Ishikawa (cell line): Measurements from ENCODE around the gene MRPS2.

Experiments
- CEBPB ChIP-seq: IDR thresholded peaks from 2 replicates; pipeline ENCODE4 v1.6.1; 2012
- CREB1 ChIP-seq: IDR thresholded peaks from 2 replicates; pipeline ENCODE4 v1.6.1; 2012; ENCODE audit warnings: low read depth
- EGR1 ChIP-seq: IDR thresholded peaks from 2 replicates; pipeline ENCODE4 v1.6.1; 2012
- EP300 ChIP-seq: IDR thresholded peaks from 2 replicates; pipeline ENCODE4 v1.6.1; 2012; ENCODE audit warnings: borderline replicate concordance
- FOXM1 ChIP-seq: IDR thresholded peaks from 2 replicates; pipeline ENCODE4 v1.6.1; 2012; ENCODE audit warnings: low read depth, borderline replicate concordance
- MAX ChIP-seq: IDR thresholded peaks from 2 replicates; pipeline ENCODE4 v1.6.1; 2012
- NFIC ChIP-seq: IDR thresholded peaks from 2 replicates; pipeline ENCODE4 v1.6.1; 2012
- RAD21 ChIP-seq: IDR thresholded peaks from 2 replicates; pipeline ENCODE4 v1.6.1; 2012; ENCODE audit warnings: low read depth
- TAF1 ChIP-seq: IDR thresholded peaks from 2 replicates; pipeline ENCODE4 v1.6.1; 2012; ENCODE audit warnings: low read depth, mild to moderate bottlenecking
- TCF12 ChIP-seq: IDR thresholded peaks from 2 replicates; pipeline ENCODE4 v1.6.1; 2012; ENCODE audit warnings: low read depth
- TEAD4 ChIP-seq: IDR thresholded peaks from 2 replicates; pipeline ENCODE4 v1.6.1; 2012
- YY1 ChIP-seq: IDR thresholded peaks from 2 replicates; pipeline ENCODE4 v1.6.1; 2012; ENCODE audit warnings: low read depth
- ZBTB7A ChIP-seq: IDR thresholded peaks from 2 replicates; pipeline ENCODE4 v1.6.1; 2012; ENCODE audit warnings: low read depth
- TF ChIP-seq, protein P1 (sequence below): IDR thresholded peaks from 2 replicates; pipeline ENCODE4 v1.6.1; 2012
- TF ChIP-seq, protein P2 (sequence below): IDR thresholded peaks from 2 replicates; pipeline ENCODE4 v1.6.1; 2012; ENCODE audit warnings: low read depth, mild to moderate bottlenecking

Gene MRPS2

GRCh38 chr9:135490166-135490870 is 10.2 kb upstream of the MRPS2 start:
- TF ChIP-seq EP300 (no peak), TAF1 (no peak)

- no peak for TF ChIP-seq CREB1
- TF ChIP-seq, protein P1, sequence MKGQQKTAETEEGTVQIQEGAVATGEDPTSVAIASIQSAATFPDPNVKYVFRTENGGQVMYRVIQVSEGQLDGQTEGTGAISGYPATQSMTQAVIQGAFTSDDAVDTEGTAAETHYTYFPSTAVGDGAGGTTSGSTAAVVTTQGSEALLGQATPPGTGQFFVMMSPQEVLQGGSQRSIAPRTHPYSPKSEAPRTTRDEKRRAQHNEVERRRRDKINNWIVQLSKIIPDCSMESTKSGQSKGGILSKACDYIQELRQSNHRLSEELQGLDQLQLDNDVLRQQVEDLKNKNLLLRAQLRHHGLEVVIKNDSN = no peak
- TF ChIP-seq TEAD4 = no peak
- no peak for TF ChIP-seq CEBPB
- TF ChIP-seq RAD21 = no peak
- TF ChIP-seq EGR1 = no peak
- TF ChIP-seq NFIC = no peak
- no peak for TF ChIP-seq TCF12
- no peak for TF ChIP-seq TAF1
- no peak for TF ChIP-seq YY1
- TF ChIP-seq, protein P2, sequence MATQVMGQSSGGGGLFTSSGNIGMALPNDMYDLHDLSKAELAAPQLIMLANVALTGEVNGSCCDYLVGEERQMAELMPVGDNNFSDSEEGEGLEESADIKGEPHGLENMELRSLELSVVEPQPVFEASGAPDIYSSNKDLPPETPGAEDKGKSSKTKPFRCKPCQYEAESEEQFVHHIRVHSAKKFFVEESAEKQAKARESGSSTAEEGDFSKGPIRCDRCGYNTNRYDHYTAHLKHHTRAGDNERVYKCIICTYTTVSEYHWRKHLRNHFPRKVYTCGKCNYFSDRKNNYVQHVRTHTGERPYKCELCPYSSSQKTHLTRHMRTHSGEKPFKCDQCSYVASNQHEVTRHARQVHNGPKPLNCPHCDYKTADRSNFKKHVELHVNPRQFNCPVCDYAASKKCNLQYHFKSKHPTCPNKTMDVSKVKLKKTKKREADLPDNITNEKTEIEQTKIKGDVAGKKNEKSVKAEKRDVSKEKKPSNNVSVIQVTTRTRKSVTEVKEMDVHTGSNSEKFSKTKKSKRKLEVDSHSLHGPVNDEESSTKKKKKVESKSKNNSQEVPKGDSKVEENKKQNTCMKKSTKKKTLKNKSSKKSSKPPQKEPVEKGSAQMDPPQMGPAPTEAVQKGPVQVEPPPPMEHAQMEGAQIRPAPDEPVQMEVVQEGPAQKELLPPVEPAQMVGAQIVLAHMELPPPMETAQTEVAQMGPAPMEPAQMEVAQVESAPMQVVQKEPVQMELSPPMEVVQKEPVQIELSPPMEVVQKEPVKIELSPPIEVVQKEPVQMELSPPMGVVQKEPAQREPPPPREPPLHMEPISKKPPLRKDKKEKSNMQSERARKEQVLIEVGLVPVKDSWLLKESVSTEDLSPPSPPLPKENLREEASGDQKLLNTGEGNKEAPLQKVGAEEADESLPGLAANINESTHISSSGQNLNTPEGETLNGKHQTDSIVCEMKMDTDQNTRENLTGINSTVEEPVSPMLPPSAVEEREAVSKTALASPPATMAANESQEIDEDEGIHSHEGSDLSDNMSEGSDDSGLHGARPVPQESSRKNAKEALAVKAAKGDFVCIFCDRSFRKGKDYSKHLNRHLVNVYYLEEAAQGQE = no peak
- TF ChIP-seq MAX = no peak
- no peak for TF ChIP-seq EP300
Observed at GRCh38 chr9:135490980-135491464, 9.5 kb upstream of the MRPS2 start.

- TF ChIP-seq CEBPB = no peak
- TF ChIP-seq TAF1 = no peak
- TF ChIP-seq EP300 = no peak
- TF ChIP-seq ZBTB7A = no peak
- TF ChIP-seq TCF12 = no peak
- TF ChIP-seq MAX = no peak
- no peak for TF ChIP-seq RAD21
- TF ChIP-seq NFIC = no peak
- TF ChIP-seq, protein P2 = no peak
- TF ChIP-seq, protein P1 = no peak
- no peak for TF ChIP-seq TEAD4
- no peak for TF ChIP-seq CREB1
- TF ChIP-seq FOXM1 = no peak
- no peak for TF ChIP-seq EGR1
- TF ChIP-seq YY1 = no peak
Observed at GRCh38 chr9:135491764-135492163, 8.7 kb upstream of the MRPS2 start.

DNA sequence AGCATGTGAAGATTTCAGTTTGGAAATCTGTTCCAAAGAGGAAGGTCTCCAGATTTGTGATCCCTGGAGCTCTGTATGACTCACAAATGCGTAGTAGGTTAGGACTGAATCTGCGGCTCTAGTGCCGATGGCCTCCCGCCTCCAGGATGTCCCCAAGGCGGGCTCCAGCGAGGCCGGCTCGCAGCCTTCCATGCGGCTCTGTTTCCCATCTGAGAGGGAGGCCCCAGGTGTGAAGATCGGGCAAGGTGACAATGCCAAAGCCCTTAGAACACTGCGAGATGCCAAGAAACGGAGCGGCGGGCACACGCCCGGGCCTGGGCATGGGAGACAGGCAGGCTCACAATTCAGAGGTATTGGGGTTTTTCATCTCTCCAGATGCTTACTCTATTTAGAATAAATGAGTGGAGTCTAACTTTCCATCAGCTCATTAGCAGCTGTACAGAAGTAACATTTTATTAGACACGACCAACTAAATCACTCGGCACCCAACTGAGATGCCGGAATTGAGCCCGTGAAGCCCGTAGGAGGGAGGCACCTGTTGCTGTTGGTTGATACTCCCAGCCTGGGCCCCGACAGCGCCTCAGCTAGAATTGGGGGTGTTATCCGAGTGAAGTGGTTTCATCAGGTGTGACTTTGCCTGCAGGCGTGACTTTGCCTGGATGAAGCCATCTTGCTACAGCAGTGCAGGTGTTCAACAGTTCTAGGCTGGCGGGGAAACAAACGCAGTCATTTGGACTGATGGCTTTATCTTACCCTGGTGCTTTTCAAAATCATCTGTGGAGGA is 7.4 kb upstream of the MRPS2 start:
- TF ChIP-seq FOXM1 = no peak
- TF ChIP-seq NFIC = no peak

DNA sequence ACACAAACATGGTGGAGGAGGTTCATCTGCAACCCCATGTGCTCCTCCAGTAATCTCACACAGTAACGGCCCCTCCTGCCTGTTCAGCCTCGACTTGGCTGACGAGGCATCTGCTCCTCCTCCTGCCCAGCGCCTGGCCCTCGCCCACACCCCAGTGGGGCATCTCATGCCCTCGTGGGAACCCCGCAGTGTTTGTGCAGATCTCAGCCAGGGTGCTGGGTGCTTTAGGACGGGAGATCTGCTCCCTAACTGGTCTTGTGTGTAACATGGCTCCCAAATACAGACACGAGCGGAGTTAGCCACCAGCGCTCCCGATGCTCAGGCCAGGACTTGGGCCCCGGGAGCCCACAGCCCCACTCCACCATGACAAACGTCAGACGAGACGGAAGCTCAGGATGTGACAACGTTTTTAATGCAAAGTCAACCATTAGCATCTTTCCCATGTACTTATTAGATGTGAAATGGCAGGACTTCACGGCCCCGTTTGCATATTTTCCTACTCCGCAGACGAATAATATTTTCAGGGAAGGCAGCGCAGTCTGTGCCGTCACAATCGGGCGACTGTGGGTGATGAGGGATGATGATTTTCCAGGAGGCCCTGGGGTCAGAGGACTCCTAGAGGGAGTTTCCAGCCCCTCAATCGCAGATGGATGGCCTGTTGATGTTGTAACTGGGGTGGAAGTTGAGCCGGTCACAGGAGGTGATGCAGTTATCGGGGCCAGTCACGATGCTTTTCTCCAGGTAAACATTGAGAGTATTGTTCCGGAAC is 5.5 kb upstream of the MRPS2 start:
- no peak for TF ChIP-seq FOXM1
- TF ChIP-seq YY1 = no peak
- TF ChIP-seq, protein P2 = no peak
